ENCODE measurements around the gene PF4V1. TPM values are rescaled to one million over a fixed set of nuclear protein-coding genes. Genes with fewer than 3 reads are reported as not detected.
A peak's percentile ranks its signal among the peaks of the same experiment; 100 is the strongest.

The PF4V1 gene
- polyA plus RNA-seq, 3 donors, result 0.99 to 3.3 TPM; not detected in 1

DNA sequence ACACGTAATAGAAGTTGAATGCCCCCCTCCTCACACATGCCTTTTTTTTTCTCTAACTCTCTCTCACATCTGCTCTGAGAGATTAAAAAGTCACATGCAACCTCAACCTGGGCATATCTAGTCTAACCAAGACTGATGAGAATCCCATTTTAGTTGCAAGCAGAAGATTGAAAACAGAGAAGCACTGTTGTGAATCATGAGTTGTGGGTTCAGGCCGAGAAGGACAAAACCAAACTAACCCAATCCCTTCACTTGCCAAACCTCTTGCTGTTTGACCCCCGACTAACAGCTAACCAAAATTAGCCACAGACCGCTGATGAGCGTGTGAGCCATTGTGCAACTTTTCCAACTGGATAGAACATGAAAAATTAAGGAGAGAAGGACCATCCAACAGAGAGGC is 47.9 kb downstream of the PF4V1 start:
- intact Hi-C loops (cut with micrococcal nuclease), result no loop called here
- WGBS (ENCODE audit: insufficient coverage), result 80% methylated on average over 1 of the region's 5 CpGs
- no peaks in the 10 kb centered on the region for H4K20me1 ChIP-seq (ENCODE audit: insufficient read depth, low read length)
- Mint-ChIP-seq H3K4me3 (no peak overlapping the region), H3K4me1 (peaks cover 18% of the 10 kb centered on the region), H3K36me3 (no peaks in the 10 kb centered on the region), H3K27me3 (ENCODE audit: low read depth in 3 of 3) (peaks cover 0 to 2% (median 0%) of the 10 kb centered on the region in 3 donors), H3K27ac (no peak overlapping the region), H3K9me3 (peaks cover 0 to 2% (median 0%) of the 10 kb centered on the region in 7 donors)
- H2AFZ ChIP-seq (ENCODE audit: insufficient read depth, low read depth, low read length, poor library complexity, severe bottlenecking), result no peak overlapping the region
- H3K27me3 ChIP-seq (ENCODE audit: control insufficient read depth in 2 of 2, insufficient read depth in 2 of 2, low read length in 2 of 2), result no peaks in the 10 kb centered on the region
- DNase-seq, result no peak
- H3K4me1 ChIP-seq (ENCODE audit: control insufficient read depth in 1 of 2, insufficient read depth in 2 of 2, low read length in 2 of 2), result peaks cover 4 to 5% of the 10 kb centered on the region in 2 donors
- H3K9ac ChIP-seq (ENCODE audit: insufficient read depth, low read length, poor library complexity, severe bottlenecking), result no peak overlapping the region
- no peaks in the 10 kb centered on the region for H3K9me3 ChIP-seq (replicated peaks in 1 of 2; ENCODE audit: control insufficient read depth in 1 of 2, insufficient read depth in 1 of 2, low read length in 2 of 2)
- no peaks in the 10 kb centered on the region for H3K79me2 ChIP-seq (ENCODE audit: insufficient read depth, low read length)
- TF ChIP-seq, protein P1, sequence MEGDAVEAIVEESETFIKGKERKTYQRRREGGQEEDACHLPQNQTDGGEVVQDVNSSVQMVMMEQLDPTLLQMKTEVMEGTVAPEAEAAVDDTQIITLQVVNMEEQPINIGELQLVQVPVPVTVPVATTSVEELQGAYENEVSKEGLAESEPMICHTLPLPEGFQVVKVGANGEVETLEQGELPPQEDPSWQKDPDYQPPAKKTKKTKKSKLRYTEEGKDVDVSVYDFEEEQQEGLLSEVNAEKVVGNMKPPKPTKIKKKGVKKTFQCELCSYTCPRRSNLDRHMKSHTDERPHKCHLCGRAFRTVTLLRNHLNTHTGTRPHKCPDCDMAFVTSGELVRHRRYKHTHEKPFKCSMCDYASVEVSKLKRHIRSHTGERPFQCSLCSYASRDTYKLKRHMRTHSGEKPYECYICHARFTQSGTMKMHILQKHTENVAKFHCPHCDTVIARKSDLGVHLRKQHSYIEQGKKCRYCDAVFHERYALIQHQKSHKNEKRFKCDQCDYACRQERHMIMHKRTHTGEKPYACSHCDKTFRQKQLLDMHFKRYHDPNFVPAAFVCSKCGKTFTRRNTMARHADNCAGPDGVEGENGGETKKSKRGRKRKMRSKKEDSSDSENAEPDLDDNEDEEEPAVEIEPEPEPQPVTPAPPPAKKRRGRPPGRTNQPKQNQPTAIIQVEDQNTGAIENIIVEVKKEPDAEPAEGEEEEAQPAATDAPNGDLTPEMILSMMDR (IDR thresholded peaks at IDR 0.05), result no peak
- H3K27ac ChIP-seq (ENCODE audit: low read depth in 1 of 2, low read length in 2 of 2), result no peak overlapping the region
- no peak overlapping the region for H3K4me2 ChIP-seq (replicated peaks; ENCODE audit: extremely low read depth, low read length, poor library complexity, severe bottlenecking)
- no peak overlapping the region for H3K4me3 ChIP-seq (replicated peaks in 1 of 3; ENCODE audit: low read depth in 2 of 3, low read length in 3 of 3)
- H3K36me3 ChIP-seq (replicated peaks in 1 of 2; ENCODE audit: control insufficient read depth in 1 of 2, insufficient read depth in 2 of 2, low read length in 2 of 2), result no peaks in the 10 kb centered on the region

GRCh38 chr4:73902038-73902637 is 49.0 kb downstream of the PF4V1 start:
- H2AFZ ChIP-seq (ENCODE audit: insufficient read depth, low read depth, low read length, poor library complexity, severe bottlenecking), result no peak overlapping the region
- no peaks in the 10 kb centered on the region for H4K20me1 ChIP-seq (ENCODE audit: insufficient read depth, low read length)
- H3K79me2 ChIP-seq (ENCODE audit: insufficient read depth, low read length), result no peaks in the 10 kb centered on the region
- H3K9me3 ChIP-seq (replicated peaks in 1 of 2; ENCODE audit: control insufficient read depth in 1 of 2, insufficient read depth in 1 of 2, low read length in 2 of 2), result no peaks in the 10 kb centered on the region
- intact Hi-C loops (cut with micrococcal nuclease), result no loop called here
- peaks cover 4 to 5% of the 10 kb centered on the region in 2 donors for H3K4me1 ChIP-seq (ENCODE audit: control insufficient read depth in 1 of 2, insufficient read depth in 2 of 2, low read length in 2 of 2)
- no peak overlapping the region for H3K9ac ChIP-seq (ENCODE audit: insufficient read depth, low read length, poor library complexity, severe bottlenecking)
- peak in 1 of 3 donors; percentile 38 for DNase-seq
- Mint-ChIP-seq H3K4me1 (peaks cover 21% of the 10 kb centered on the region), H3K9me3 (peaks cover 0 to 2% (median 0%) of the 10 kb centered on the region in 7 donors), H3K4me3 (no peak overlapping the region), H3K36me3 (no peaks in the 10 kb centered on the region), H3K27ac (no peak overlapping the region), H3K27me3 (ENCODE audit: low read depth in 3 of 3) (peaks cover 0 to 2% (median 0%) of the 10 kb centered on the region in 3 donors)
- H3K4me3 ChIP-seq (replicated peaks in 1 of 3; ENCODE audit: low read depth in 2 of 3, low read length in 3 of 3), result no peak overlapping the region
- H3K36me3 ChIP-seq (replicated peaks in 1 of 2; ENCODE audit: control insufficient read depth in 1 of 2, insufficient read depth in 2 of 2, low read length in 2 of 2), result no peaks in the 10 kb centered on the region
- H3K27me3 ChIP-seq (ENCODE audit: control insufficient read depth in 2 of 2, insufficient read depth in 2 of 2, low read length in 2 of 2), result no peaks in the 10 kb centered on the region
- 86% methylated on average over 1 of the region's 1 CpG for WGBS (ENCODE audit: insufficient coverage)
- no peak overlapping the region for H3K27ac ChIP-seq (ENCODE audit: low read depth in 1 of 2, low read length in 2 of 2)
- no peak overlapping the region for H3K4me2 ChIP-seq (replicated peaks; ENCODE audit: extremely low read depth, low read length, poor library complexity, severe bottlenecking)
- TF ChIP-seq, protein P1 (IDR thresholded peaks at IDR 0.05), result no peak
